ENCODE data around the gene RIT1. TPM values are rescaled to one million over a fixed set of nuclear protein-coding genes. Genes with fewer than 3 reads are reported as not detected.

The RIT1 gene
- total and polyA plus RNA-seq, 2 of the 8 experiments (the other 6 are each of a cell fraction or from before 2014, with no cell fraction given): 25.3 to 26.8 TPM

DNA sequence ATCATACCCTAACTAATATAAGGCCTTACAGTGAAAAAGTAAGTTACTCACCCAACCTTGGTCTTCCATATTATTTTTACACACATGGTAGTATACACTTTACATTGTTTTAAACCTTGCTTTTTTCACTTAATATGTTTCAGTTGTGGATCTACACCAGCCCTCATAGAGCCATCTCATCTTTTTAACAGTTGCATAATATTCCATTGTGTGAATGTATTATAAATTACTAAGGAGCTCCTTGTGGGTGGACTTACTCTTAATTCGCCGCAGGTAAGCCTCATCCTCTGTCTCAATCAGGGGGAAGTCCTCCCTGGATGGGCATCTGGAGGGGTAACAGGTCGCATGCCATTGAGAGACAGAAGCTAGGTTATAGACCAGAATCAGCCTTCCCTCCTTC is 43.5 kb upstream of the RIT1 start (continued):
- TF ChIP-seq SIRT6 (IDR thresholded peaks at IDR 0.05; ENCODE audit: low read length) (no peak), RNF2 (IDR thresholded peaks at IDR 0.05; ENCODE audit: borderline replicate concordance, low read depth, low read length, missing control alignments, poor library complexity, severe bottlenecking) (no peak), ZNF274 (IDR thresholded peaks at IDR 0.05; ENCODE audit: borderline replicate concordance, extremely low read depth, low read length) (no peak), YY1 (IDR thresholded peaks at IDR 0.05; ENCODE audit: low read depth, low read length) (no peak)
